HFFc6 (cell line): ENCODE results near the gene UTP4. TPM values are rescaled to one million over a fixed set of nuclear protein-coding genes. Genes with fewer than 3 reads are reported as not detected.

Experiments used
- DNase-seq: peaks from one replicate; pipeline ENCODE4 v3.0.0-alpha.2; 2018
- H3K27ac Mint-ChIP-seq: 2 replicates; pipeline ENCODE4 v1.8.0; 2020; ENCODE audit warnings: mild to moderate bottlenecking, mixed read lengths
- H3K27me3 Mint-ChIP-seq: 2 replicates; pipeline ENCODE4 v1.8.0; 2021; ENCODE audit warnings: mild to moderate bottlenecking, moderate library complexity, mixed read lengths; ENCODE audit not compliant: insufficient read depth
- H3K36me3 Mint-ChIP-seq: 2 replicates; pipeline ENCODE4 v1.8.0; 2021; ENCODE audit warnings: low read depth, mixed read lengths
- H3K4me1 Mint-ChIP-seq: 2 replicates; pipeline ENCODE4 v1.8.0; 2020; ENCODE audit warnings: low read depth, mixed read lengths
- H3K4me3 Mint-ChIP-seq: 2 replicates; pipeline ENCODE4 v1.8.0; 2020; ENCODE audit warnings: mild to moderate bottlenecking, moderate library complexity, mixed read lengths
- H3K9me3 Mint-ChIP-seq: 2 replicates; pipeline ENCODE4 v1.8.0; 2020; ENCODE audit warnings: mild to moderate bottlenecking, mixed read lengths
- CTCF ChIP-seq: fragments of 200-600 bp; sonication (generic); IDR thresholded peaks from 2 replicates; pipeline ENCODE4 v1.5.0; 2021; ENCODE audit warnings: antibody characterized with exemption, mild to moderate bottlenecking
- total RNA-seq, 6 experiments: library from RNA; stranded (reverse); fragmentation: NEBNext Ultra II Directional; extraction: Animal tissue kit (Norgen Biotek cat#: 25700); gene quantifications; 2 replicates in 1 of 6; 3 replicates in 5 of 6; pipeline ENCODE4 v1.2.3, GENCODE V29; 2021

Gene UTP4
- total RNA-seq, 6 experiments from 2014 or later: 64.1 to 82.4 (median 69.6) TPM

GRCh38 chr16:69186642-69187445, 54.4 kb downstream of the UTP4 start, which contains the start of gene SNTB2:
Gene SNTB2, plus strand, starts transcription at chr16:69187164. Its CDS starts 3 bp downstream, at chr16:69187167.
- H3K4me3 Mint-ChIP-seq: peak within 1 kb of the TSS; percentile 95
- peaks cover 48% of the 10 kb centered on the region for H3K4me1 Mint-ChIP-seq
- H3K9me3 Mint-ChIP-seq: no peaks in the 10 kb centered on the region
- H3K27me3 Mint-ChIP-seq: no peaks in the 10 kb centered on the region
- no peak for TF ChIP-seq CTCF
- H3K27ac Mint-ChIP-seq: peak within 1 kb of the TSS; percentile 75
- DNase-seq: peak; percentile 79
- H3K36me3 Mint-ChIP-seq: peaks cover 11% of the 10 kb centered on the region

GRCh38 chr16:69187446-69188235, 55.2 kb downstream of the UTP4 start:
- Mint-ChIP-seq H3K27me3 (no peaks in the 10 kb centered on the region), H3K4me3 (peak overlapping the region; percentile 90), H3K9me3 (no peaks in the 10 kb centered on the region), H3K36me3 (peaks cover 11% of the 10 kb centered on the region), H3K4me1 (peaks cover 56% of the 10 kb centered on the region), H3K27ac (peak overlapping the region; percentile 58)
- no peak for TF ChIP-seq CTCF
- DNase-seq: no peak

- peak; percentile 24 for DNase-seq
- H3K27ac Mint-ChIP-seq: peak overlapping the region; percentile 58
- peak overlapping the region; percentile 90 for H3K4me3 Mint-ChIP-seq
- H3K36me3 Mint-ChIP-seq: peaks cover 11% of the 10 kb centered on the region
- peaks cover 61% of the 10 kb centered on the region for H3K4me1 Mint-ChIP-seq
- no peak for TF ChIP-seq CTCF
- no peaks in the 10 kb centered on the region for H3K9me3 Mint-ChIP-seq
- H3K27me3 Mint-ChIP-seq: no peaks in the 10 kb centered on the region
These were observed 55.7 kb downstream of the UTP4 start for GRCh38 chr16:69188236-69188549.

- TF ChIP-seq CTCF: no peak
- Mint-ChIP-seq H3K9me3 (no peaks in the 10 kb centered on the region), H3K36me3 (peaks cover 11% of the 10 kb centered on the region), H3K27me3 (no peaks in the 10 kb centered on the region), H3K4me1 (peaks cover 64% of the 10 kb centered on the region), H3K4me3 (peak overlapping the region; percentile 90), H3K27ac (peak overlapping the region; percentile 58)
- peak; percentile 21 for DNase-seq
These were observed 56.3 kb downstream of the UTP4 start for GRCh38 chr16:69188716-69189115.

GRCh38 chr16:69190046-69190588, 57.7 kb downstream of the UTP4 start:
- peaks cover 71% of the 10 kb centered on the region for H3K4me1 Mint-ChIP-seq
- H3K4me3 Mint-ChIP-seq: peak overlapping the region; percentile 90
- no peak for DNase-seq
- no peak for TF ChIP-seq CTCF
- no peaks in the 10 kb centered on the region for H3K27me3 Mint-ChIP-seq
- H3K36me3 Mint-ChIP-seq: peaks cover 11% of the 10 kb centered on the region
- no peaks in the 10 kb centered on the region for H3K9me3 Mint-ChIP-seq
- peak overlapping the region; percentile 56 for H3K27ac Mint-ChIP-seq
